Amniotic epithelial cell (primary cell): ENCODE data around the gene CAPN13.

Source experiments
- DNase-seq: peaks from one replicate; pipeline ENCODE4 v3.0.0-alpha.2; 2010; ENCODE audit warnings: low read depth

The CAPN13 gene

GRCh38 chr2:30786923-30787685, 20.1 kb downstream of the CAPN13 start:
- no peak for DNase-seq

DNA sequence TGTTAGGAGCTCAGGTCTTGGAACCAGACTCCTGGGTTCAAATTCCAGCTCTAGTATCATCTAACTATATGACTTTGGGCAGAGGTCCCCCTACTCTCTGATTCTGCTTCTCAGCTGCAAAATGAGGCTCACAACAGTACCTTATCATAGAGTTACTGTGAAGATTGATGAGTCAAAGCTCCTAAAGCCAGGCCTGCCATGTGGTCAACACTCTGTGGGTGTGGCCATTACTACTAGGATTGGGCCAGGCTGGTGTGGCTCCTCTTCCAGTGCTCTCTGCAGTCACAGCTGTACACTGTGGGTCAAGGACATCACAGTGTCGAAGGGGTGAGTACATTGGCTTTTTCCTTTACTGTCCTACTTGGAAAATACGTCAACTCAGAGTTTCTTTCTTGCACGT, 22.6 kb downstream of the CAPN13 start:
- no peak for DNase-seq

DNA sequence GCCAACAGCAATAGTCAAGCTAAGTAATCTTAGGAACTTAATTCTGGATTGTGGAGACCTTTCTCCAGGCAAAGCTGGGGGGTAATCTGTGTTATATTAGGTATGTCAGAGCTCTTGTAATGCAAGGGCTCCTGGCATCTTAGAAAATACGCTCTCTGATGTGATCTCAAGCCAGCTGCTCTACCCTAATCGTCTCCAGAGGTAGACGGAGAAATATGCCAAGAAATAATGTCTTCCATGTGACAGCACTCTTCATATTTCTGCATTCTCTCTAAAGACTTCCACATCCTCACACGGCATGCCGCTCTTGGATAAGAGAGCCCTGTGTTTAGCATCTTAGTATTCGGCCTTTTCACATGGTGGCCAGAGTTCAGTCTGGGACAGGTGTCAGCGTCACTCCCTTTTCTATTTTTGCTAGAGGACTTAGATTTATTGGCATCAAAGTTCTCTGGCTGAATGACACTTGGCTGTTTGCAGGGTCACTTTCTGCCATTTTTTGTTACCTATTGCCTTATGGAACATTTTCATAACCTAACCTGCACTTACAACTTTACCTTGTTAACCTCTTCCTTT, 25.2 kb downstream of the CAPN13 start:
- no peak for DNase-seq

DNA sequence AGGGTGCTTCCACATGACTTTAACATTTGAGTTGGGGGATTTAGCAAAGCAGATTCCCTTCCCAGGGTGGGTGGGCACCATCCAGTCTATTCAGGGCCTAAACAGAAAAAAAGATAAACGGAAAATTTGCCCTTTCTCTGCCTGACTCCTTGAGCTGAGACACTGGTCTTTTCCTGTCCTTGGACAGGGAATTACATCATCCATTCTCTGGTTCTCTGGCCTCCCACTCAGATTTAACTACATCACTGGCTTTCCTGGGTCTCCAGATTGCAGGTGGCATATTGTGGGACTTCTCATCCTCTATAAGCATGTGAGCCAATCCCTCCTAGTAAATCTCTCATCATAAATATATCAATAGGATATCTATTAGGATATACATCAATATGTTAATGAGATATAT, 25.8 kb downstream of the CAPN13 start:
- no peak for DNase-seq

DNA sequence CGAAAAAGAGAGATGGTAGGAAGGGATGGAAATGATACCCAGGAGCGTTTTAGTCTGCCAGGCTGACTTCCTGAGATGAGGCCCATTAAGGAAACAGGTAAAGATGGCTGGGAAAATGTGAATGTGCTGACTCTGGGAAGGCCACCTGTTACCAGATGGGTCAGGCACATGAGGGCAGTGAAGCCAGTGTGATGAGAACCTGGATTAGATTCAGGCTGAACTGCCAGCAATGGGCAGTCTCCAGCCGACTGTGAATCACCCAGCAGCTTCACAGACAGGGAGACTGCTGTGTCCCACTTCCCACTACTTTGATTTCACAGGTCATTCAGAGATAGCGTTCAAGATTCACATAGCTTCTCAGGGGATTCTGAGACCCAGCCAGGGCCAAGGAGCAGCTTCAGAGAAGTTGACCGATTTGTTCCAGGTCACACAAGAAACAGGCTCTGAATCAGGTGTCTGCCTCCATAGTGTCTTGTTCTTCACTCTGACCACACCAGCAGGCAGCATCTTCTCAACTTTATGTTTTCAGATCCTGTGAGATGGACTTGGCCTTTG, 26.4 kb downstream of the CAPN13 start:
- no peak for DNase-seq

DNA sequence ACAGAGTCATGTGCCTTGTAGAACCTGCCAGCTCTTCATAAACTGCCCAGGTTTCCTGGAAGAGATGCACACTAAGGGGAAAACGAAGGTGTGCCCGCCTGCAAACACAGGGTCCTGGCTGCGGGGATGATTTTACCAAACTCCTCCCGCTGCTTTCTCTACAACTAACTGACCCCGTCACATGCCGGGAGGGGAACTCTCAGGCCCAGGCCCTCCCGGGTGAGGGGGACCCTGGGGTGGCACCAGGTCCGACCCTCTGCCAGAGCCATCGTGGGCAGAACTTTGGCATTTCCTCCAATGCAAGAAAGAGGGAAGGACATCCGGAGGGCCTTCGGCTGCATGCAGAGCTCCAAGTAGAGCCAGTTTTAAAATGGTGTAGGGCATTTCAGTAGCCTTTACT, 28.6 kb downstream of the CAPN13 start:
- DNase-seq, result no peak

DNA sequence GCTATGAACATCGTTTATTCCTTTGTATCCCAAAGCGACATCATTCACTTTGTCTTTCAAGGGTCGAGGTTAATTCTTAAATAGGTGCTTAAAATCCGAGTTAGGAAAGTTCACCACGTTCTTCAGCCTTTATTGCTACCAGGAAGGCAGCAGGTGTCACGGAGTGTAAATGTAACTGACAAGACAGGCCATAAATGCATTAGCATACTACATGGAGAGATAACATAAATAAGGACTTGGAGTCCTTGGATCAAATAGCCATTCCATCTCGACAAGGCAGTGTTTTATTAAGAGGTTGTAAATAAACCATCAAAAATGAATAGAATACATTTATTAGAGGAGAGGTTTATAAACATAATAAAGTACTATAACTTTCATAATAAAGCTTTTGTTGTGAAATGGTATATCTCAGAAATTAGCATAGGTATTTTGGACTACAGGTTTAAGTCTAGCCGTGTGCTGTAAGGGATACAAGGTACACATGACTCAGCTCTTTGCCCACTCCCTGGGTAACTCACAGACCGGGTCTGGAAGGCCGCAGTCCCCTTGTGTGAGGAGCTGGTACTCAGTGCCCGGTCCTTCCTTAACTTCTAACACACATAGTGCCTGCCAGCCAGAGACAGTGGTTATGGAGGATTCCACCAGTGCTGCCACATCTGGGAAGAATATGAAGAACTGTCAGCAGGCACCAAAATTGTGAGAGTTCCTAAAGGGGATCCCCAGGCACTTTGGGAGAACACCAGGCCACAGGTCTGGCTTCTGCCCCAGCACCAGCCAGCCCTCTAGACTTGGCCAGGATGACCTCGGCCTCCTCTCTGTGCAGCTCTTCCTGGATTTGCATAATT, 29.4 kb downstream of the CAPN13 start:
- no peak for DNase-seq

DNA sequence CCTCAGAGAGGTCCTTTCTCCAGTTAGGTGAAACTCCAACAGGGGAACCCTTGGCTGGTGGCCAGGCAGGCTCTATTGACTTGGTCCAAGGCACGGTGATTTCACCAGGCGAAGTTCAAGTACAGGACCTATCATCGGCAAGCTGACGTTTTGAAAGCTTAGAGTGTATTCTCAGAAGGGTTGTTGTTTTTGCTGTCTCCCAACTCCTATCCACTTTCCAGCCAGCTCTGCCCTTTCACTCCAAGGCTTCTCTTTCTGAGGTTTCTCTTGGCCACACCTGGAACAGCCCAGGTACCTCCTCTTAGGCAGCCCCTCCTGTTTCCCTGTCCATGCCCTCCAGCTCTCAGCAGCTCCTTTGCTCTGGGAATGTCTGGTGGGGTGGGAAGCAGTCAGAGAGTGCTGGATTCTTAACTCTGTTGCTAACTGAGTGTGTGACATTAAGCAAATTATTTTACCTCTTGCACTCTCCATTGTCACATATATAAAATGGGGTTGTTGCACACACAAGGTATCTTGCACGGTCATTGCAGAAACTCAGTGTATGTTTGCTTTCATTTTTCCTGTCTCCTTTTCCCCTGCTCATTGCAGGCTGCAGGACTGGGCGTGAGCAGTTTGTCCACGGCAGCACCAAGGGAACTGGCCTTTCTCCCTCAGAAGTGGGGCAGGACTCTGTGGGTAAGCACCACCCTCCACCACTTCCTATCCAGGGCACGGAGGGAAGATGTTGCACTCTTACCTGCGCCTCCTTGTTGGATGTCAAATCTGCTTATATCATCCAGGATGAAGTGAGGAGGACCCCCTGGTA, 30.2 kb downstream of the CAPN13 start:
- DNase-seq, result no peak

GRCh38 chr2:30775833-30776232, 31.4 kb downstream of the CAPN13 start:
- no peak for DNase-seq

DNA sequence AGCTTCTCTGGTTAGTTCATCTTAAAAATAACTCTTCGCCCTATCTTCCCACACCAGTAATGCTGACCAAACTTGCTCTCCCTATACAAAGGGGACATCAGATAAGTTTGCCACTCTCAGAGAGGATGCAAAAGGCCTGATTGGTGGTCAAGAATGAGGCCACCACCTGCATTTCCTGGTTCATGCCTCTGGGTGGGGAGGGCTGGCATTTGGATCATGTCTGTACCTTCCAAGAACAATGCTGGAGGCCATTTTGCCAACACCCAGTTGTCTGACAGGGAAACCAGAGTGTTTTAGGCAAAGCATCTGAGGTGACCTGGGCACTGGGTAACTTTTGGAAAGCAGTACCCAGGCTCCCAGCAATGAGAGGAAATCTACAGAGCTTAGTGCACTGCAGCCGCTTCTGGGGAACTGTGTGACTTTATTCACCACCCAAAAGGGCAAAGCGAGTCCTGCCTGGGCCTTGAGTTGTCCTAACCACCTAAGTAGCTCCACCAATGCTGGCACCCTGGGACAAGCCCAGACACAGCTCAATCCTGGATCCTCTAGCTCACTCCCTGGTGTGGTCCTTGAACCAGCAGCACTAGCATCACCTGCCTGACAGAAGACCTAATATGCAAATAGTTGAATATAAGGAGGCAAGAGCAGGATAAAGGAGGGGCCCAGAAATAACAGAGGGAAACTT, 35.1 kb downstream of the CAPN13 start:
- DNase-seq, result no peak

GRCh38 chr2:30770816-30771576, 36.2 kb downstream of the CAPN13 start:
- no peak for DNase-seq

DNA sequence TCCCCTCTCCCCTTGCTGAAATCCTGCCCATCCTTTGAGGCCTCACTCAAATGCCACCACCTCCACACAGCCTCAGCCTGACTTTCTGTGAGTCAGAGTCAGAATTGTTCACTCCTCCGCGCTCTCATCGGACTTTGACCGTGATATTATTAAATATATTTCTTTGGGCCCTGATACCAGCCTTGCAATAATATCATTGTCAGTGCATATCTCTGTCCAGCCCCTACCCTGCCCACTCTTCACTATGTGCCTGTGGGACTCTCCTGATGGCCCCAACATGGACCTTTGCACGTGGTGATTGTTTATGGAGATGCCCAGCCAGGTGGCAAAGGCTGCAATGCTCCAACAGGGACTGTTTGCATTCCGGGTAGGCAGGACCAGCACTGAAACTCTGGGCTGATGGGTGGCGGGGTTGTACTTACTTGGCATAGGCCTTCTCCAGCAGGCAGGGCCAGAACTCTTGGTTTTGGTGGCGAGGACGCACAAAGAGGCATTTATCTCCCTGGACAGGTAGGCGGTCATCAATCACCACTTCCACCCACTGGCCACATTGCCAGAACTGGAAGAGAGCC, 37.3 kb downstream of the CAPN13 start:
- no peak for DNase-seq

GRCh38 chr2:30769481-30769780, 37.8 kb downstream of the CAPN13 start:
- no peak for DNase-seq

- no peak for DNase-seq
Measured at GRCh38 chr2:30768708-30769480, 38.4 kb downstream of the CAPN13 start.

GRCh38 chr2:30768036-30768686, 39.1 kb downstream of the CAPN13 start:
- no peak for DNase-seq

- DNase-seq, result no peak
Measured at GRCh38 chr2:30766666-30767065, 40.6 kb downstream of the CAPN13 start.

- DNase-seq, result no peak
Measured at GRCh38 chr2:30765876-30766470, 41.3 kb downstream of the CAPN13 start.

DNA sequence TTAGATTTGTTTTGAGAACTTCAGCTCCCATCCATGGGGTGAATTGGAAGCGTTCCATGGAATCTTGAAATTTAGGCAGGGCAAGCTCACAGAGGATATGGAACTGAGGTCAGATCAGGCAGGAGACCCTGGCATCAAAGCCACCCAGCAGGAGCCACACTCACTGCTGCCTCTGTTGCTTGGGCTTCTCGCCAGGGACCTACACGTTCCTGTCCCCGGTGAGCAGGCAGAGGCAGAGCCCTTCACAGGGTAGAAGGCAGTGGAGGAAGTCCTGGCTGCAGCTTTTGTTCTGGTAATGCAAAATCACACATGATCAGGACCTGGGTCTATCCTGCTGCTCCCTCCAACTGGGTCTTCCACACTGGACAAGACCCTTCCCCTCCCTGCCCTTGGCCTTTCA, 42.1 kb downstream of the CAPN13 start:
- no peak for DNase-seq
